Fibroblast of mammary gland (primary cell): Measurements from ENCODE around the gene BICD1.

Experiments used
- DNase-seq: peaks from one replicate; pipeline ENCODE4 v3.0.0-alpha.2; 2010; ENCODE audit warnings: low read depth
- H3K4me3 ChIP-seq: 2 replicates; pipeline ENCODE4 v1.5.1; 2011; ENCODE audit warnings: low read depth, mild to moderate bottlenecking, low read length, moderate library complexity; ENCODE audit not compliant: control insufficient read depth
- CTCF ChIP-seq: conservative IDR thresholded peaks from 2 replicates; pipeline ENCODE4 v1.5.1; 2011; ENCODE audit warnings: low read depth, low read length, inconsistent platforms; ENCODE audit not compliant: control insufficient read depth, insufficient read depth

The BICD1 gene

GRCh38 chr12:32255588-32255987 is 148.9 kb downstream of the BICD1 start:
- no peak overlapping the region for H3K4me3 ChIP-seq
- DNase-seq: no peak
- TF ChIP-seq CTCF: no peak

GRCh38 chr12:32257695-32258496 is 151.2 kb downstream of the BICD1 start:
- no peak overlapping the region for H3K4me3 ChIP-seq
- no peak for DNase-seq
- TF ChIP-seq CTCF: no peak

- DNase-seq: no peak
- TF ChIP-seq CTCF: no peak
- no peak overlapping the region for H3K4me3 ChIP-seq
These were observed 154.0 kb downstream of the BICD1 start for GRCh38 chr12:32260696-32261095.

- H3K4me3 ChIP-seq: no peak overlapping the region
- peak; percentile 7 for TF ChIP-seq CTCF
- DNase-seq: no peak
These were observed 155.0 kb downstream of the BICD1 start for GRCh38 chr12:32261638-32262037.

DNA sequence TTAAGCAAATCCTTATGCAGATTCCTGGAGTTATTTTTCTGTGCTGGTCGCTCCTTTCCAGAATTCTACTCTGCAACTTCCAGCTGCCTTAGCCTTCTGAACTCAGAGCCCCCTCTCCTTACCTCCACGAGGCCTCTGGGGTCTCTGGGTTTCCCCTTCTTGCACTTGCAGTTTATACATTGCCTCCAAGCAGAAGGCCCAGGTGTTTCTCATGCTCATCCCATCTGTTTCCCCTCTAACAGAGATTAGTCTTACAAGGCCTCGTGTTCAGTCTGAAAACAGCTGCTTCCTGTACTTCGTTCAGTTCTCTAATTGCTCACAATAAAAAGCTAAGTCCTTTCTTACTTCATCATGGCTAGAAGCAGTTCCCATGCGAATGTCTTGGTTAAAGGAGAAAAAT is 158.3 kb downstream of the BICD1 start:
- TF ChIP-seq CTCF: no peak
- peak; percentile 71 for DNase-seq
- no peak overlapping the region for H3K4me3 ChIP-seq

DNA sequence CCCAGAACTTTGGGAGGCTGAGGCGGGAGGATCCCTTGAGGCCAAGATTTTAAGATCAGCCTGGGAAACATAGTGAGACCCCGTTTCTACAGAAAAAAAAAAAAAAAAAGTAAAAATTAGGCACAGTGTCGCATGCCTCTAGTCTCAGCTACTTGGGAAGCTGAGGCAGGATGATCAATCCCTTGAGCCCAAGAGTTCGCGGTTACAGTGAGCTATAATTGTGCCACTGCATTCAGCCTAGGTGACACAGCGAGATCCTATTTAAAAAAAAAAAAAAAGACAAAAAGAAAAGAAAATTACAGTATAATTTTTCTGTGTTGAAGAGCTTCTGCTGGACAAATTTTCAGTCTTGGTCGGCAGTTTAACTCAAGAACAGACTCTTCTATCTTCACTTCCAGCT is 158.8 kb downstream of the BICD1 start:
- no peak for TF ChIP-seq CTCF
- H3K4me3 ChIP-seq: no peak overlapping the region
- DNase-seq: no peak

DNA sequence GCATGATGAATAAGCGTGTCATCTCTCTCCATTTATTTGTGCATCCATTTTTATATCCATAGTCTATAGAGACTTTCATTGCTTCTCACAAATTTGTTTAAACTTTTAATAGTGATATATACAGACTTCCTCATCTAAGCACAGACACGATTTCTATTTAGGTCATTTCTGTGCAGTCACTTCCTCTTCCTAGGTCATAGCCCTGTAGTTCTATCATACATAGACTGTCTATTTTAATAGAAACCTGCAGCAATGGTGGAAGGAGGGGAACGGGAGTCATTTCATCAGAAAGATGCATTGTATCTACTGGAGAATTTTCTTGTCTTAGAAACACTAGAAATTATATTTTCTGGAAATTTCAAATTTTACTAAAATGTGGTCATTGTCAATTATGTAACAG is 159.3 kb downstream of the BICD1 start:
- H3K4me3 ChIP-seq: no peak overlapping the region
- no peak for TF ChIP-seq CTCF
- DNase-seq: no peak
